A673 (cell line): ENCODE results near the gene KIAA0825. TPM values are rescaled to one million over a fixed set of nuclear protein-coding genes. Genes with fewer than 3 reads are reported as not detected.

Experiments used
- BruUV-seq: library from RNA; stranded (reverse); fragments of 400-500 nt; replicated peaks from 2 replicates; lab custom pipeline; 2021; lab: Mats Ljungman, UMichigan
- CTCF ChIA-PET: fragments of 300-600 bp; sonication (Branson Sonifier 250); formaldehyde crosslinking; loops from one replicate; lab custom pipeline; 2022; ENCODE audit warnings: antibody characterized with exemption; lab: Charles Lee
- POLR2A ChIA-PET: fragments of 300-600 bp; sonication (Branson Sonifier 250); formaldehyde crosslinking; loops from one replicate; lab custom pipeline; 2022; ENCODE audit warnings: antibody characterized with exemption; ENCODE audit not compliant: low non-redundant PET; lab: Charles Lee
- DNase-seq: peaks from one replicate; pipeline ENCODE4 v3.0.0-alpha.2; 2015; ENCODE audit warnings: low spot score
- H3K27ac ChIP-seq: fragments of 200-600 bp; sonication (generic); 2 replicates; pipeline ENCODE4 v1.5.1; 2016; ENCODE audit warnings: mixed run types, low read depth, mild to moderate bottlenecking, mixed read lengths, antibody characterized with exemption, low read length; ENCODE audit not compliant: poor library complexity, severe bottlenecking
- H3K27me3 ChIP-seq: fragments of 200-600 bp; sonication (generic); replicated peaks from 2 replicates; pipeline ENCODE4 v1.6.1; 2017; ENCODE audit warnings: mixed run types, low read depth, mild to moderate bottlenecking, mixed read lengths, antibody characterized with exemption, low read length; ENCODE audit not compliant: insufficient read depth, poor library complexity
- H3K36me3 ChIP-seq: fragments of 200-600 bp; sonication (generic); 2 replicates; pipeline ENCODE4 v1.6.1; 2016; ENCODE audit warnings: mixed run types, mild to moderate bottlenecking, mixed read lengths, antibody characterized with exemption, low read length; ENCODE audit not compliant: insufficient read depth, poor library complexity, severe bottlenecking
- H3K4me1 ChIP-seq: fragments of 200-600 bp; sonication (generic); 2 replicates; pipeline ENCODE4 v1.6.1; 2017; ENCODE audit warnings: mixed run types, mild to moderate bottlenecking, mixed read lengths, antibody characterized with exemption, low read length; ENCODE audit not compliant: insufficient read depth, poor library complexity, severe bottlenecking
- H3K4me3 ChIP-seq: fragments of 200-600 bp; sonication (generic); 2 replicates; pipeline ENCODE4 v1.5.1; 2016; ENCODE audit warnings: low read depth, mixed run types, mild to moderate bottlenecking, mixed read lengths, low read length; ENCODE audit not compliant: poor library complexity, severe bottlenecking
- H3K9me3 ChIP-seq: fragments of 200-600 bp; sonication (generic); 2 replicates; pipeline ENCODE4 v1.6.1; 2016; ENCODE audit warnings: mixed run types, low read depth, mild to moderate bottlenecking, mixed read lengths, antibody characterized with exemption, low read length; ENCODE audit not compliant: poor library complexity, severe bottlenecking
- CTCF ChIP-seq: fragments of 300-800, 200-600 bp; sonication (generic); conservative IDR thresholded peaks from 2 replicates; pipeline ENCODE4 v1.5.1; 2017; ENCODE audit warnings: low read depth, mild to moderate bottlenecking, antibody characterized with exemption, low read length, moderate library complexity, mixed read lengths
- EZH2 ChIP-seq: fragments of 200-600 bp; sonication (generic); IDR thresholded peaks from 2 replicates; pipeline ENCODE4 v1.6.1; 2017; ENCODE audit warnings: borderline replicate concordance, low read depth, mild to moderate bottlenecking, mixed read lengths, antibody characterized with exemption, low read length; ENCODE audit not compliant: poor library complexity, severe bottlenecking
- intact Hi-C: fragments of 100-400 bp; cut with micrococcal nuclease; formaldehyde crosslinking; loops from one replicate; pipeline ENCODE4 v1.10.0; 2022; ENCODE audit not compliant: unreplicated experiment
- total RNA-seq: library from RNA; stranded (reverse); gene quantifications from 2 replicates; pipeline ENCODE4 v1.2.3, GENCODE V29; 2021

The KIAA0825 gene
- total RNA-seq, 1 experiment from 2014 or later, result 1.2 TPM

GRCh38 chr5:94431696-94432095, 186.7 kb downstream of the KIAA0825 start:
- DNase-seq, result no peak
- intact Hi-C loops, result no loop called here
- Histone ChIP-seq H3K27me3 (no peaks in the 10 kb centered on the region), H3K27ac (no peak overlapping the region), H3K9me3 (no peaks in the 10 kb centered on the region), H3K36me3 (no peaks in the 10 kb centered on the region), H3K4me1 (no peaks in the 10 kb centered on the region), H3K4me3 (no peak overlapping the region)
- BruUV-seq, result no TSS peak
- ChIA-PET CTCF (no interaction called here), POLR2A (no interaction called here)
- no peak for TF ChIP-seq CTCF
- TF ChIP-seq EZH2, result no peak

- no peak for TF ChIP-seq EZH2
- TF ChIP-seq CTCF, result no peak
- no TSS peak for BruUV-seq
- Histone ChIP-seq H3K36me3 (no peaks in the 10 kb centered on the region), H3K9me3 (no peaks in the 10 kb centered on the region), H3K4me3 (no peak overlapping the region), H3K27ac (no peak overlapping the region), H3K4me1 (no peaks in the 10 kb centered on the region), H3K27me3 (no peaks in the 10 kb centered on the region)
- intact Hi-C loops, result no loop called here
- CTCF ChIA-PET, result no interaction called here
- POLR2A ChIA-PET, result no interaction called here
- DNase-seq, result no peak
Measured at GRCh38 chr5:94429566-94429965, 188.8 kb downstream of the KIAA0825 start.

GRCh38 chr5:94425396-94425795, 193.0 kb downstream of the KIAA0825 start:
- no peak for TF ChIP-seq EZH2
- TF ChIP-seq CTCF, result no peak
- no peaks in the 10 kb centered on the region for H3K9me3 ChIP-seq
- H3K4me1 ChIP-seq, result no peaks in the 10 kb centered on the region
- intact Hi-C loops, result no loop called here
- POLR2A ChIA-PET, result no interaction called here
- no peaks in the 10 kb centered on the region for H3K36me3 ChIP-seq
- H3K27me3 ChIP-seq, result no peaks in the 10 kb centered on the region
- H3K4me3 ChIP-seq, result no peak overlapping the region
- no peak overlapping the region for H3K27ac ChIP-seq
- CTCF ChIA-PET, result no interaction called here
- DNase-seq, result no peak
- BruUV-seq, result no TSS peak
